HL-60 (cell line): ENCODE results near the gene RHBG.

Source experiments
- DNase-seq, 2 experiments: peaks; one replicate each; pipeline ENCODE4 v3.0.0-alpha.2; 2010 to 2020; ENCODE audit warnings: low read depth in 1 of 2, low spot score in 1 of 2
- H3K27ac ChIP-seq: fragments of 250-450 bp; sonication (Bioruptor Pico); replicated peaks from 2 replicates; pipeline ENCODE4 v1.5.1; 2020; ENCODE audit warnings: mild to moderate bottlenecking, moderate library complexity
- H3K27me3 ChIP-seq: fragments of 250-450 bp; sonication (Bioruptor Pico); 2 replicates; pipeline ENCODE4 v1.5.1; 2021; ENCODE audit warnings: mild to moderate bottlenecking, moderate library complexity; ENCODE audit not compliant: insufficient read depth, poor library complexity, severe bottlenecking
- H3K4me3 ChIP-seq: replicated peaks from 2 replicates; pipeline ENCODE4 v1.5.1; 2011; ENCODE audit warnings: mild to moderate bottlenecking, control low read depth, low read length; ENCODE audit not compliant: insufficient read depth
- CTCF ChIP-seq: IDR thresholded peaks from one replicate; pipeline ENCODE4 v1.5.1; 2011; ENCODE audit warnings: low read length, control low read depth, inconsistent platforms; ENCODE audit not compliant: insufficient read depth
- GABPA ChIP-seq: IDR thresholded peaks from 2 replicates; pipeline ENCODE4 v1.6.1; 2012; ENCODE audit warnings: low read depth
- POLR2AphosphoS5 ChIP-seq: IDR thresholded peaks from 2 replicates; pipeline ENCODE4 v1.6.1; 2012; ENCODE audit warnings: low read depth
- REST ChIP-seq: IDR thresholded peaks from 2 replicates; pipeline ENCODE4 v1.6.1; 2012; ENCODE audit warnings: low read depth; ENCODE audit not compliant: insufficient replicate concordance
- SPI1 ChIP-seq: IDR thresholded peaks from 2 replicates; pipeline ENCODE4 v1.6.1; 2012; ENCODE audit warnings: low read depth, mild to moderate bottlenecking, borderline replicate concordance

RHBG gene

GRCh38 chr1:156394082-156394481 lies 25.1 kb downstream of the RHBG start:
- no peak for DNase-seq
- H3K27me3 ChIP-seq: peaks cover 9% of the 10 kb centered on the region
- no peak overlapping the region for H3K4me3 ChIP-seq
- no peak for TF ChIP-seq GABPA
- TF ChIP-seq SPI1: no peak
- TF ChIP-seq REST: no peak
- no peak for TF ChIP-seq CTCF
- TF ChIP-seq POLR2AphosphoS5: no peak
- H3K27ac ChIP-seq: no peak overlapping the region

- TF ChIP-seq POLR2AphosphoS5: no peak
- peak; percentile 47; the same call in 1 of the 2 replicates for TF ChIP-seq SPI1
- TF ChIP-seq GABPA: no peak
- Histone ChIP-seq H3K27me3 (peaks cover 3% of the 10 kb centered on the region), H3K27ac (no peak overlapping the region), H3K4me3 (no peak overlapping the region)
- DNase-seq: peak in 1 of 2 experiments; percentile 40
Observed at GRCh38 chr1:156394835-156395461, 25.9 kb downstream of the RHBG start.

DNA sequence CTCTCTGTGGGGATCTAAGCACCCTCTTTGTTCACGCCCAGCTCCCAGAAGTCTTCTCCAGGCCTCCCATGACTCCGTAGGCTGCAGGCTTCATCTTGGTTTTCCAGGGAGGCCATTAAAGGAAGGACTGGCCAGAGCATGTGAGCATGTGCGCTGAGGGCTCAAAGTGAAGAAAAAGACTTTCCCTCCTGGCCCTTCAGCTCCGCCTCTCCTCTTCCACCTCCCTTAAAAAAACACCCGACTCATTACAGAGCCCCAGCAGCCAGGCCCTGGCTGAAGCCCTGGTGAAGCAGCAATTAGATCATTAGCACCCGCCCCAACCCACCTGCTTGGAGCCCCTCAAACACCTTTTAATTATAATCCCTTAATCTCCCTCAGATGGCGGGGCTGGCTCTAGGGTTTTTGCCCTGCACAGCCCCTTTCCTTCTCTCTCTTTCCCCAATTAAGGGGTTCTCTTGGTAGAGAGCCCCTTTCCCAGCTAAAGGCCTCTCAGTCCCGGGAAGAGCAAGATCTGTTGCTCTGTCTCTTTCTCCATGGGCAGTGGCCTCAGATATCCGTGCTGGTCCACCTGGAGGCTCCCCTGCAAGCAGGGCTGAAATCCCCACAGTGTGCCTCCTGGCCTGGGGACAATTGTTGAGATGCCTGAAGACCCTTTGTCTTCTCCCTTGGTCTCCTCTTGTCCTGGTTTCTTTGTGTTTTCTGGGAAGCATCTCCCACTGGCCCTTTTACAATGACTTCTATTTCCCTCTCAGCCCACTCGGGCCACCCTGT lies 30.5 kb downstream of the RHBG start:
- H3K27ac ChIP-seq: no peak overlapping the region
- TF ChIP-seq SPI1: no peak
- TF ChIP-seq GABPA: no peak
- TF ChIP-seq CTCF: no peak
- TF ChIP-seq POLR2AphosphoS5: no peak
- TF ChIP-seq REST: no peak
- H3K4me3 ChIP-seq: no peak overlapping the region
- H3K27me3 ChIP-seq: peaks cover 11% of the 10 kb centered on the region
- DNase-seq: no peak

GRCh38 chr1:156400191-156400935 lies 31.4 kb downstream of the RHBG start:
- Histone ChIP-seq H3K4me3 (no peak overlapping the region), H3K27ac (no peak overlapping the region), H3K27me3 (peaks cover 13% of the 10 kb centered on the region)
- TF ChIP-seq POLR2AphosphoS5: no peak
- no peak for TF ChIP-seq SPI1
- no peak for TF ChIP-seq GABPA
- TF ChIP-seq REST: no peak
- no peak for TF ChIP-seq CTCF
- no peak for DNase-seq
